ENCODE data around the gene MED15.
"Not testable (repeated sequence)": the region's sequence is repeated elsewhere in the genome, so short reads cannot be mapped to it uniquely, and the experiment has no call there.

The MED15 gene

GRCh38 chr22:20590477-20591294, 83.3 kb downstream of the MED15 start:
- Histone ChIP-seq H3K27ac (no peak overlapping the region), H3K9me3 (ENCODE audit: severe bottlenecking) (no peaks in the 10 kb centered on the region), H3K27me3 (ENCODE audit: insufficient read depth, low read depth, severe bottlenecking) (no peaks in the 10 kb centered on the region), H3K4me3 (ENCODE audit: low read depth, low read length) (no peak overlapping the region), H3K36me3 (peaks cover 20% of the 10 kb centered on the region)
- DNase-seq: no peak
- TF ChIP-seq CTCF (IDR thresholded peaks at IDR 0.05; ENCODE audit: low read depth, low read length): no peak

DNA sequence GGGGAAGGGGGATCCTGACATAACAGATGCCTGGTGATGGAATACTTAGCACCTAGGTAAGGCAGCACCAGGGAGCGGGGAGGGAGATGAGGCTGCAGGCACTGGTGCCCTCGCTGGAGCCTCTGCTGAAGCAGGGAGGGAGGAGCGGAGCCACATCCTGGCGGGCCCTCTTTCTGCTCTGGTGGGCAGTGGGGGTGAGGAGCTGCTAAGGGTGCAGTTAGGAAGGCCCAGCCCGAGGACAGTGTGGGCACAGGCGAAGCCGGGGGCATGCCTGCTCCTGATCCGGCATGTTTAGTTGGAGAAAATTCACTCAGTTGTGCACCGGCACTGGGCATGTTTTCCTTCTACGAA, 83.9 kb downstream of the MED15 start:
- DNase-seq: no peak
- Histone ChIP-seq H3K36me3 (peaks cover 14% of the 10 kb centered on the region), H3K4me3 (ENCODE audit: low read depth, low read length) (no peak overlapping the region), H3K27me3 (ENCODE audit: insufficient read depth, low read depth, severe bottlenecking) (no peaks in the 10 kb centered on the region), H3K27ac (no peak overlapping the region), H3K9me3 (ENCODE audit: severe bottlenecking) (no peaks in the 10 kb centered on the region)
- no peak for TF ChIP-seq CTCF (IDR thresholded peaks at IDR 0.05; ENCODE audit: low read depth, low read length)

GRCh38 chr22:20591660-20592310, 84.4 kb downstream of the MED15 start:
- no peak for TF ChIP-seq CTCF (IDR thresholded peaks at IDR 0.05; ENCODE audit: low read depth, low read length)
- Histone ChIP-seq H3K9me3 (ENCODE audit: severe bottlenecking) (no peaks in the 10 kb centered on the region), H3K27ac (no peak overlapping the region), H3K27me3 (ENCODE audit: insufficient read depth, low read depth, severe bottlenecking) (no peaks in the 10 kb centered on the region), H3K4me3 (ENCODE audit: low read depth, low read length) (no peak overlapping the region), H3K36me3 (peaks cover 9% of the 10 kb centered on the region)
- DNase-seq: peak; percentile 55

DNA sequence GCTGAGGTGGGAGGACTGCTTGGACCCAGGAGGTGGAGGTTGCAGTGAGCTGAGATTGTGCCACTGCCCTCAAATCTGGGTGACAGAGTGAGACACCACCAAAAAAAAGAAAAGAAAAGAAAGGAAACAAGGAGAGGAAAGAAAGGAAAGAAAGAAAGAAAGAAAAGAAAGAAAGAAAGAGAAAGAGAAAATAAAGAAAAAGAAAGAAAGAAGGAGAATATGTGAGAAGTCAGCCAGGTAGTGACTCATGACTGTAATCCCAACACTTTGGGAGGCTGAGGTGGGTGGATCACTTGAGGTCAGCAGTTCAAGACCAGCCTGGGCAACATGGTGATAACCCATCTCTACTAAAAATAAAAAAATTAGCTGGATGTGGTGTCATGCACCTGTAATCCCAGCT, 86.6 kb downstream of the MED15 start:
- not testable (repeated sequence) for H3K4me3 ChIP-seq (ENCODE audit: low read depth, low read length); DNase-seq; H3K9me3 ChIP-seq (ENCODE audit: severe bottlenecking); H3K36me3 ChIP-seq; H3K27me3 ChIP-seq (ENCODE audit: insufficient read depth, low read depth, severe bottlenecking); H3K27ac ChIP-seq

GRCh38 chr22:20594486-20594885, 87.1 kb downstream of the MED15 start:
- not testable (repeated sequence) for H3K4me3 ChIP-seq (ENCODE audit: low read depth, low read length); H3K27me3 ChIP-seq (ENCODE audit: insufficient read depth, low read depth, severe bottlenecking); H3K27ac ChIP-seq; H3K9me3 ChIP-seq (ENCODE audit: severe bottlenecking); H3K36me3 ChIP-seq; DNase-seq

DNA sequence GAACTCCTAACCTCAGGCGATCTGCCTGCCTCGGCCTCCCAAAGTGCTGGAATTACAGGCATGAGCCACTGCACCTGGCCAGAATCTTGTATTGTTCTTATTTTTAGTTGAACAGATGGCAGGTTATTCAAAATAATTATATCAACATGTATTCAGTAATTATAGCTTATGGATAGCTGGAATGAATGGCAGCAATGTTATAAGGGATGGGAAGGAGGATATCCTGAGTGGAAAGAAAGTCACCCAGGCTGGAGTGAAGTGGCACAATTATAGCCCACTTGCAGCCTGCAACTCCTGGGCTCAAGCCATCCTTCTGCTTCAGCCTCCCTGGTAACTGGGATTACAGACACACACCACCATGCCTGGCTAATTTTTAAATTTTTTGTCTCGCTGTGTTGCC, 88.1 kb downstream of the MED15 start:
- no peaks in the 10 kb centered on the region for H3K36me3 ChIP-seq
- H3K27ac ChIP-seq: no peak overlapping the region
- H3K4me3 ChIP-seq (ENCODE audit: low read depth, low read length): no peak overlapping the region
- DNase-seq: no peak
- no peak for TF ChIP-seq CTCF (IDR thresholded peaks at IDR 0.05; ENCODE audit: low read depth, low read length)
- no peaks in the 10 kb centered on the region for H3K27me3 ChIP-seq (ENCODE audit: insufficient read depth, low read depth, severe bottlenecking)
- H3K9me3 ChIP-seq (ENCODE audit: severe bottlenecking): no peaks in the 10 kb centered on the region

All from WERI-Rb-1 (cell line).